Esophagus muscularis mucosa (tissue), 4 donors: ENCODE data around the gene MPPED1. TPM values are rescaled to one million over a fixed set of nuclear protein-coding genes. Genes with fewer than 3 reads are reported as not detected.

Experiments
- DNase-seq: peaks from one replicate; pipeline ENCODE4 v3.0.0-alpha.2; 2017; ENCODE audit errors: extremely low spot score
- H3K27ac ChIP-seq, 4 donors: fragments of 200-600 bp; sonication (generic); replicated peaks in 1 of 4; 1 replicate in 3 of 4; 2 replicates in 1 of 4; pipeline ENCODE4 v1.5.1; 2016 to 2019; ENCODE audit warnings: mild to moderate bottlenecking in 1 of 4
- H3K27me3 ChIP-seq, 4 donors: fragments of 200-600 bp; sonication (generic); one replicate each; pipeline versions ENCODE4 v1.5.1 to v1.6.0; 2016 to 2019
- H3K36me3 ChIP-seq, 4 donors: fragments of 200-600 bp; sonication (generic); one replicate each; pipeline ENCODE4 v1.5.1; 2016 to 2019
- H3K4me1 ChIP-seq, 4 donors: fragments of 200-600 bp; sonication (generic); one replicate each; pipeline ENCODE4 v1.5.1; 2016 to 2019
- H3K4me3 ChIP-seq, 4 donors: fragments of 200-600 bp; sonication (generic); 1 replicate in 2 of 4; 2 replicates in 2 of 4; pipeline ENCODE4 v1.5.1; 2016 to 2019; ENCODE audit warnings: mild to moderate bottlenecking in 4 of 4, moderate library complexity in 1 of 4
- H3K9me3 ChIP-seq, 4 donors: fragments of 200-600 bp; sonication (generic); 1 replicate in 3 of 4; 2 replicates in 1 of 4; pipeline ENCODE4 v1.5.1; 2016 to 2019
- CTCF ChIP-seq, 3 experiments: fragments of 200-600 bp in 2 of 3; fragments of 450-650 bp in 1 of 3; sonication (generic) in 2 of 3; IDR thresholded peaks; one replicate each; pipeline ENCODE4 v1.5.1; 2017 to 2019; ENCODE audit warnings: antibody characterized with exemption in 3 of 3, mild to moderate bottlenecking in 2 of 3, moderate library complexity in 1 of 3
- EP300 ChIP-seq: sonication (generic); formaldehyde crosslinking; IDR thresholded peaks from one replicate; pipeline ENCODE4 v1.6.1; 2017; ENCODE audit warnings: antibody characterized with exemption
- POLR2A ChIP-seq: fragments of 450-650 bp; IDR thresholded peaks from one replicate; pipeline ENCODE4 v1.6.1; 2017; ENCODE audit warnings: antibody characterized with exemption, moderate library complexity, mild to moderate bottlenecking, low read depth
- POLR2AphosphoS5 ChIP-seq, 2 donors: sonication (generic); formaldehyde crosslinking; IDR thresholded peaks; one replicate each; pipeline ENCODE4 v1.6.1; 2017; ENCODE audit warnings: antibody characterized with exemption in 2 of 2
- WGBS: methylation state at CpG from one replicate; pipeline ENCODE4 v1.1.5; 2018; 5-methylcytosine and 5-hydroxymethylcytosine counted together
- intact Hi-C: fragments of 100-400 bp; cut with DNase I; formaldehyde crosslinking; loops from one replicate; pipeline ENCODE4 v1.15.1; 2023
- total RNA-seq, 4 donors: library from RNA; depleted of rRNA; stranded (reverse); fragments of >200 nt; gene quantifications; one replicate each; pipeline versions ENCODE4 v1.1.0 to v1.2.1, GENCODE V29; 2016

Gene MPPED1
- total RNA-seq, 4 donors from 2014 or later = not detected

GRCh38 chr22:43370036-43370435, 41.8 kb upstream of the MPPED1 start:
- TF ChIP-seq POLR2AphosphoS5 (IDR thresholded peaks at IDR 0.05) (no peak), POLR2A (no peak), EP300 (no peak), CTCF (IDR thresholded peaks at IDR 0.05) (no peak)
- Histone ChIP-seq H3K4me3 (no peak overlapping the region), H3K9me3 (peaks cover 0 to 12% (median 0%) of the 10 kb centered on the region in 4 donors), H3K27me3 (peaks cover 0 to 53% (median 0%) of the 10 kb centered on the region in 4 donors), H3K27ac (no peak overlapping the region), H3K36me3 (no peaks in the 10 kb centered on the region), H3K4me1 (peaks cover 0 to 12% (median 9%) of the 10 kb centered on the region in 4 donors)
- WGBS = 13% methylated on average over 6 of the region's 9 CpGs
- intact Hi-C loops = no loop called here
- no peak for DNase-seq

- intact Hi-C loops = no loop called here
- H3K36me3 ChIP-seq = no peaks in the 10 kb centered on the region
- TF ChIP-seq EP300 = no peak
- no peak for TF ChIP-seq POLR2AphosphoS5 (IDR thresholded peaks at IDR 0.05)
- TF ChIP-seq CTCF (IDR thresholded peaks at IDR 0.05) = no peak
- TF ChIP-seq POLR2A = no peak
- no peak for DNase-seq
- no peak overlapping the region for H3K27ac ChIP-seq
- no peak overlapping the region for H3K4me3 ChIP-seq
- 81% methylated on average over 4 of the region's 4 CpGs for WGBS
- peaks cover 0 to 15% (median 0%) of the 10 kb centered on the region in 4 donors for H3K9me3 ChIP-seq
- H3K4me1 ChIP-seq = peaks cover 0 to 26% (median 21%) of the 10 kb centered on the region in 4 donors
- peaks cover 0 to 26% (median 0%) of the 10 kb centered on the region in 4 donors for H3K27me3 ChIP-seq
Measured at GRCh38 chr22:43375951-43376455, 35.8 kb upstream of the MPPED1 start.

DNA sequence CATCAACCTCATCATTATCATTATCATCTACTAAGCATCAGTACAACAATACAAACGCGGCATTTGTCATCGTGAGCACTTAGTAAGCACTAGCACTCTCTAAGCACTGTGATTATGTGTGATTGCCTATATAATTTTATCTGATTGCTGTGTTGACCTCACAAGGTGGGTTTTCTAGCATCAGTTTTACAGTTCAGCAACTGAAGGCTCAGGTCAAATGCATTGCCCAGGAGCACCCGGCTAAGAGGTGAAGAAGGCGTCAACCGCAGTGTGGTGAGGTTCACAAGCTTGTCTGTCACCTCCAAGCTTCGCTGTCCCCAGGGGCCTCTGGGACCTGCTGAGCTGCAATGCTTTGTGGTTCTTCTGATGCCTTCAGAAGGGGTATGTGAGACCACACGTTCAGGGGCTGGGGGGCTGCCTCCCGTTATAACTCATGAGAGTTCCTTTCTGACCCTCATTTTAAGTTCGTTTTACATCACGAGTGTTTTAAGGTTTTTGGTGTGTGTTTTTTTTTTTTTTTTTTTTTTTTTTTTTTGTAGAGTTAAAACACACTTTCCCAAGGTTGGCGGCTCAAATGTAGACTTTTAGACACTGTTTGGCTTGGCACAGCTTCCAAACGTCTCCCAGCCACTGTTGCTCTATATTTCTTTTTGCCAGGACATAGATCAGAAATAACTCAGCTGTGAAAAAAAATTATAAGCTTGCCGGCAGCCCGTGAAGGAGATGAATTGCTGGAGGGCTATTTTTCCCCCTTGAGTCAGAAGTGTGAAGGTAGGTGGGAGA, 34.9 kb upstream of the MPPED1 start:
- 49% methylated on average over 15 of the region's 15 CpGs for WGBS
- peaks cover 0 to 18% (median 0%) of the 10 kb centered on the region in 4 donors for H3K27me3 ChIP-seq
- no peak for DNase-seq
- peak overlapping the region in 3 of 4 donors; percentile 18 to 58 (median 34) for H3K27ac ChIP-seq
- intact Hi-C loops = no loop called here
- H3K4me3 ChIP-seq = no peak overlapping the region
- TF ChIP-seq POLR2A = no peak
- peaks cover 0 to 15% (median 0%) of the 10 kb centered on the region in 4 donors for H3K9me3 ChIP-seq
- H3K4me1 ChIP-seq = peaks cover 0 to 26% (median 21%) of the 10 kb centered on the region in 4 donors
- H3K36me3 ChIP-seq = no peaks in the 10 kb centered on the region

- no peak for DNase-seq
Measured at GRCh38 chr22:43377548-43377895, 34.3 kb upstream of the MPPED1 start.

More at GRCh38 chr22:43377548-43377895, 34.3 kb upstream of the MPPED1 start:
- Histone ChIP-seq H3K9me3 (peaks cover 0 to 15% (median 0%) of the 10 kb centered on the region in 4 donors), H3K36me3 (no peaks in the 10 kb centered on the region), H3K27me3 (peaks cover 0 to 14% (median 0%) of the 10 kb centered on the region in 4 donors), H3K27ac (peak overlapping the region in 3 of 4 donors; percentile 18 to 58 (median 34)), H3K4me1 (peaks cover 0 to 26% (median 21%) of the 10 kb centered on the region in 4 donors), H3K4me3 (no peak overlapping the region)
- TF ChIP-seq CTCF (IDR thresholded peaks at IDR 0.05) = no peak
- no peak for TF ChIP-seq EP300
- TF ChIP-seq POLR2A = no peak
- no peak for TF ChIP-seq POLR2AphosphoS5 (IDR thresholded peaks at IDR 0.05)
- 27% methylated on average over 10 of the region's 10 CpGs for WGBS
- intact Hi-C loops = no loop called here
